Neutrophil (primary cell): ENCODE data around the gene TNIK.

Experiments used
- H3K27ac ChIP-seq: fragments of 200-600 bp; sonication (generic); 2 replicates; pipeline ENCODE4 v1.5.1; 2016; ENCODE audit warnings: mild to moderate bottlenecking, moderate library complexity
- H3K27me3 ChIP-seq: fragments of 200-600 bp; sonication (generic); 2 replicates; pipeline ENCODE4 v1.6.0; 2016; ENCODE audit warnings: mild to moderate bottlenecking
- H3K36me3 ChIP-seq: fragments of 200-600 bp; sonication (generic); 2 replicates; pipeline ENCODE4 v1.5.1; 2017
- H3K4me1 ChIP-seq, 2 experiments: fragments of 200-600 bp in 1 of 2; sonication (generic) in 1 of 2; 1 replicate in 1 of 2; 2 replicates in 1 of 2; pipeline versions ENCODE4 v1.5.1 to v1.6.1; 2013 to 2016; ENCODE audit warnings: low read depth in 1 of 2, low read length in 1 of 2, mild to moderate bottlenecking in 1 of 2, moderate library complexity in 1 of 2; ENCODE audit not compliant: control insufficient read depth in 1 of 2, insufficient read depth in 1 of 2
- H3K4me3 ChIP-seq, 2 experiments: fragments of 200-600 bp in 1 of 2; sonication (generic) in 1 of 2; 1 replicate in 1 of 2; 2 replicates in 1 of 2; pipeline ENCODE4 v1.5.1; 2013 to 2016; ENCODE audit warnings: low read depth in 1 of 2, low read length in 1 of 2, mild to moderate bottlenecking in 1 of 2, moderate library complexity in 1 of 2
- H3K9me3 ChIP-seq: fragments of 200-600 bp; sonication (generic); 2 replicates; pipeline ENCODE4 v1.5.1; 2016
- TF ChIP-seq, protein P1 (sequence below): fragments of 200-600 bp; sonication (generic); IDR thresholded peaks from 2 replicates; pipeline ENCODE4 v1.5.1; 2016; ENCODE audit warnings: antibody characterized with exemption

Gene TNIK

DNA sequence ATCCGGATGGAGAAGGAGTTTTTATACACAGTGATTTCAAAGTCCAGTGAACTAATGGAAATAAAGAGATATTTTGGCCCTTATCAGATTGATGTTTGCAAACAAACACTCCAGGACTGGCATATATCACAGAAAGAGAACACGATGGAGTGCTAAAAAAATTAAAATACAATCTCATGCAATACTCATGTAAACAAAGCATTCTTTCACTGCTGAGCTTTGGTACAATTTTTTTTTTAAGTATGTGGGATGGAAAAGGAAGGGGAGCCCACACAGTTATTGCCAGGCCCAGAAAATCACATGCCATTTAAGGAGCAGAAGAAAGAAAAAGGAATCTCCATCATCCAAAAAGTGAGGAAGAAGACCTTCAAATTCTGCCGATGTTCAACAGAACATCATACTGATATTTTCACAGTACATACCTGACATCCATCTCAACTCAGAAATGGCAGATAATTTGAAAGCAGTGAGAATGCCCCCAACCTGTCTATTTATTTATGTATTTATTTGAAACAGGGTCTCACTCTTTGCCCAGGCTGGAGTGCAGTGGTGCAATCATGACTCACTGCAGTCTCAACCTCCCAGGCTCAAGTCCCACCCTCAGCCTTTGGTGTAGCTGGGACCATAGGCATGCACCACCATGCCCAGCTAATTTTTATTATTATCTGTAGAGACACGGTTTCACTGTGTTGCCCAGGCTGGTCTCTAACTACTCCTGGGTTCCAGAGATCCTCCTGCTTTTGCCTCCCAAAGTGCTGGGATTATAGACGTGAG, 326.2 kb downstream of the TNIK start:
- Histone ChIP-seq H3K27me3 (no peaks in the 10 kb centered on the region), H3K4me3 (no peak overlapping the region), H3K27ac (no peak overlapping the region), H3K4me1 (no peaks in the 10 kb centered on the region), H3K36me3 (no peaks in the 10 kb centered on the region), H3K9me3 (no peaks in the 10 kb centered on the region)
- TF ChIP-seq, protein P1, sequence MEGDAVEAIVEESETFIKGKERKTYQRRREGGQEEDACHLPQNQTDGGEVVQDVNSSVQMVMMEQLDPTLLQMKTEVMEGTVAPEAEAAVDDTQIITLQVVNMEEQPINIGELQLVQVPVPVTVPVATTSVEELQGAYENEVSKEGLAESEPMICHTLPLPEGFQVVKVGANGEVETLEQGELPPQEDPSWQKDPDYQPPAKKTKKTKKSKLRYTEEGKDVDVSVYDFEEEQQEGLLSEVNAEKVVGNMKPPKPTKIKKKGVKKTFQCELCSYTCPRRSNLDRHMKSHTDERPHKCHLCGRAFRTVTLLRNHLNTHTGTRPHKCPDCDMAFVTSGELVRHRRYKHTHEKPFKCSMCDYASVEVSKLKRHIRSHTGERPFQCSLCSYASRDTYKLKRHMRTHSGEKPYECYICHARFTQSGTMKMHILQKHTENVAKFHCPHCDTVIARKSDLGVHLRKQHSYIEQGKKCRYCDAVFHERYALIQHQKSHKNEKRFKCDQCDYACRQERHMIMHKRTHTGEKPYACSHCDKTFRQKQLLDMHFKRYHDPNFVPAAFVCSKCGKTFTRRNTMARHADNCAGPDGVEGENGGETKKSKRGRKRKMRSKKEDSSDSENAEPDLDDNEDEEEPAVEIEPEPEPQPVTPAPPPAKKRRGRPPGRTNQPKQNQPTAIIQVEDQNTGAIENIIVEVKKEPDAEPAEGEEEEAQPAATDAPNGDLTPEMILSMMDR, result no peak

DNA sequence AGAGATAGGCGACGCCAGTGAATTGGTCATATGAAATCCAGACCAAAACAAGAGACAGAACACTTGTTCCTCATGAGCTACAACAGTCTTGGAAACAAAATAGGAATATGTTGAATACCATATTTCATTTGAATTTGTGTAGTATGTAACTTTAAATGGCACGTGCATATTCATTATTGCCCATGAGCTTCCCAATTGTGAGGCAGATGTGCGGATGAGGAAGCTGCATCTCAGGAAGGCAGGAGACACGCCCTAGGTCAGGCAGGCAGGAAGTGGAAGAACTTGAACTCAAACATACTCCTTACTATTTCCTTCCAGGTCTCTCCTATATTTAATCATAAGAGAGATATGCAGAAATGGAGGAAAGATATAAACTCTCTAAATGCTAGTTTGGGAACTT, 326.9 kb downstream of the TNIK start:
- H3K27ac ChIP-seq, result no peak overlapping the region
- no peaks in the 10 kb centered on the region for H3K4me1 ChIP-seq
- TF ChIP-seq, protein P1, result no peak
- no peaks in the 10 kb centered on the region for H3K36me3 ChIP-seq
- no peaks in the 10 kb centered on the region for H3K27me3 ChIP-seq
- H3K4me3 ChIP-seq, result no peak overlapping the region
- H3K9me3 ChIP-seq, result no peaks in the 10 kb centered on the region

DNA sequence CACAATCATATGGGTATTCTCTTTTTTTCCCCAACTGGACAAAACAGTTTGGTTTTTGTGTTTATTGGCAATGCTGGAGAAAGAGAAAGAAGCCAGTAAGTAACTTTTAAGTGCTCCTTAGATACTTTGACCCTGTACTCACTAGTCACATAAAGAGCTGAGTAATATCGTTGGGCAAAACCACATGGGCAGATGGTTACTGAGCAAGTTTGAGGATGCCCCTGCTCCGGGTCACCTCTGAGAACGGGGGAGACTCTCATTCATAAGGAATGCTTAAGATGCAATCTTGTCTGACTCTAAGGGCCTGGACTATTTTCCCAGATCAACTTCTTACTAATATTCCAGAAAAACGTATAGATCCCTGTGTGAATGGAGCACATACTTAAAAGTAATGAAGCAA, 327.3 kb downstream of the TNIK start:
- Histone ChIP-seq H3K27me3 (no peaks in the 10 kb centered on the region), H3K4me1 (no peaks in the 10 kb centered on the region), H3K9me3 (no peaks in the 10 kb centered on the region), H3K4me3 (no peak overlapping the region), H3K27ac (no peak overlapping the region), H3K36me3 (no peaks in the 10 kb centered on the region)
- TF ChIP-seq, protein P1, result no peak

DNA sequence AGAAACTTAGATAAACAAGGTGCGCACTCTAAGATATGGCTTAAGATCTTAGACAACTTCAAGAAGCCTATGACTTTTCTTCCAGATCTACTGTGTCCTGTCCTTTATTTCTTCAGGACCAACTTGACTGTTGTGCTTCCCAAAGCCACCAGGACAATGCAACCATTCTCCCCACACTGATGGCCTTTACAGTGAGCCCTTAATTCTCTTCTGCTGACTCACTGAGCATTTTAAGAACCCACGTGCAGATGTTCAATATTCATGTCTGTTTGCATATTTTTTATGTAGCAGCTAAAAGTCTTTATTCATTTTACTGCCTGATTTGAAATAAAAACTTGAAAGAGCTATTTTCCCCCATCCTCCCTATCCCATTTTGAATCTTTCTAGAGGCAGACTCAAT, 330.4 kb downstream of the TNIK start:
- no peaks in the 10 kb centered on the region for H3K9me3 ChIP-seq
- no peak overlapping the region for H3K4me3 ChIP-seq
- no peaks in the 10 kb centered on the region for H3K36me3 ChIP-seq
- H3K27me3 ChIP-seq, result no peaks in the 10 kb centered on the region
- TF ChIP-seq, protein P1, result no peak
- H3K27ac ChIP-seq, result no peak overlapping the region
- no peaks in the 10 kb centered on the region for H3K4me1 ChIP-seq

DNA sequence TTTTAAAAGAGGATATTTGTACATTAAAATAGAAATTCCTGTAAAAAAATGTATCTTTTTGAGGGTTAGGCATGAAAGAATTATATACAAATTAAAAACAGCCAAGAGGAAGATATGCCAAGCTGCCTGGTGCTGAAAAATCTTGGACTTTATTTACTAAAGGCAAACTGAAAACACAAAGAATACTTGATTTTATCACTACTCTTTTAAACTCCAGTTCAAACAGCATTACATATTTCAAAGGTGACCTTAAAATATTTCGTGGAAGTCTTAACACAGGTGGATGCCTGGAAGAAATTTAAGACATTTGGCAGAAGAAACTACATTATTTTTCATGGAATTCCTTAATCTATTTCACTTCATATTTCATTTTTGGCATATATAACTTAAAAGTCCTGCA, 332.6 kb downstream of the TNIK start:
- no peak overlapping the region for H3K4me3 ChIP-seq
- H3K36me3 ChIP-seq, result no peaks in the 10 kb centered on the region
- H3K9me3 ChIP-seq, result no peaks in the 10 kb centered on the region
- H3K27ac ChIP-seq, result no peak overlapping the region
- no peaks in the 10 kb centered on the region for H3K27me3 ChIP-seq
- TF ChIP-seq, protein P1, result no peak
- H3K4me1 ChIP-seq, result peaks cover 0 to 5% of the 10 kb centered on the region in 2 experiments
